HCT116 (cell line): Measurements from ENCODE around the gene PPP1R37. TPM values are rescaled to one million over a fixed set of nuclear protein-coding genes. Genes with fewer than 3 reads are reported as not detected.

ENCODE experiments used
- ATAC-seq: fragments of 200-7000 bp; cut with Tn5 transposase; 2 replicates; pipeline ENCODE4 v1.9.1; 2020; ENCODE audit warnings: mild to moderate bottlenecking, moderate library complexity
- BruUV-seq: library from RNA; stranded (reverse); fragments of 400-500 nt; replicated peaks from 2 replicates; lab custom pipeline; 2021; lab: Mats Ljungman, UMichigan
- CTCF ChIA-PET: fragments of 300-600 bp; sonication (Branson Sonifier 250); formaldehyde crosslinking; loops from one replicate; lab custom pipeline; 2021; ENCODE audit warnings: antibody characterized with exemption; lab: Charles Lee
- POLR2A ChIA-PET: fragments of 300-600, 350-600 bp; sonication (Branson Sonifier 250); formaldehyde crosslinking; loops from one replicate; lab custom pipeline; 2021; ENCODE audit warnings: antibody characterized with exemption; lab: Charles Lee
- RAD21 ChIA-PET, 2 experiments: fragments of 300-600 bp; sonication (Branson Sonifier 250); formaldehyde crosslinking; loops; one replicate each; lab custom pipeline; 2023; ENCODE audit warnings: low total read pairs in 2 of 2; ENCODE audit not compliant: uncharacterized antibody in 2 of 2, unreplicated experiment in 2 of 2, low non-redundant PET in 1 of 2; lab: Charles Lee
- DNase-seq: peaks from one replicate; pipeline ENCODE4 v3.0.0-alpha.2; 2010; ENCODE audit warnings: low read depth, low spot score
- H2AFZ ChIP-seq: fragments of 200-600 bp; shearing (Covaris generic), sonication (generic); 2 replicates; pipeline ENCODE4 v1.6.1; 2017; ENCODE audit warnings: low read depth, mixed run types, mixed read lengths, antibody characterized with exemption, low read length; ENCODE audit not compliant: poor library complexity, severe bottlenecking
- H3K27ac ChIP-seq: 2 replicates; pipeline ENCODE4 v1.5.1; 2012; ENCODE audit warnings: low read depth, low read length
- H3K27me3 ChIP-seq: fragments of 200-600 bp; sonication (generic); 2 replicates; pipeline ENCODE4 v1.6.1; 2016; ENCODE audit warnings: mixed run types, low read length, mixed read lengths; ENCODE audit not compliant: insufficient read depth
- H3K36me3 ChIP-seq, 2 experiments: fragments of 200-500 bp in 1 of 2; fragments of 200-600 bp in 1 of 2; sonication (Bioruptor generic) in 1 of 2; sonication (generic) in 1 of 2; 2 replicates each; pipeline versions ENCODE4 v1.5.1 to v1.6.1; 2014 to 2016; ENCODE audit warnings: low read length in 2 of 2, inconsistent platforms in 1 of 2, mixed read lengths in 1 of 2, mixed run types in 1 of 2; ENCODE audit not compliant: insufficient read depth in 2 of 2, control insufficient read depth in 1 of 2
- H3K4me1 ChIP-seq, 2 experiments: fragments of 200-600 bp in 1 of 2; sonication (generic) in 1 of 2; 2 replicates each; pipeline versions ENCODE4 v1.5.1 to v1.6.1; 2012 to 2017; ENCODE audit warnings: low read length in 2 of 2, inconsistent platforms in 1 of 2, mild to moderate bottlenecking in 1 of 2, mixed read lengths in 1 of 2, mixed run types in 1 of 2, moderate library complexity in 1 of 2; ENCODE audit not compliant: insufficient read depth in 2 of 2, control insufficient read depth in 1 of 2
- H3K4me2 ChIP-seq: fragments of 200-600 bp; sonication (generic); 2 replicates; pipeline ENCODE4 v1.6.1; 2017; ENCODE audit warnings: mixed run types, low read length, mixed read lengths
- H3K4me3 ChIP-seq, 2 experiments: fragments of 200-600 bp in 1 of 2; sonication (generic) in 1 of 2; replicated peaks in 1 of 2; 2 replicates each; pipeline ENCODE4 v1.5.1; 2011 to 2016; ENCODE audit warnings: low read length in 2 of 2, control low read depth in 1 of 2, low read depth in 1 of 2, mild to moderate bottlenecking in 1 of 2, mixed read lengths in 1 of 2, mixed run types in 1 of 2
- H3K79me2 ChIP-seq: fragments of 200-600 bp; sonication (generic); 2 replicates; pipeline ENCODE4 v1.6.1; 2017; ENCODE audit warnings: mild to moderate bottlenecking, mixed run types, low read length, moderate library complexity, mixed read lengths; ENCODE audit not compliant: insufficient read depth
- H3K9ac ChIP-seq: fragments of 200-600 bp; sonication (generic); 2 replicates; pipeline ENCODE4 v1.6.1; 2016; ENCODE audit warnings: low read length, mixed read lengths
- H3K9me2 ChIP-seq: fragments of 200-600 bp; sonication (generic), shearing (Covaris generic); 2 replicates; pipeline ENCODE4 v1.6.1; 2017; ENCODE audit warnings: mixed run types, mild to moderate bottlenecking, moderate library complexity; ENCODE audit not compliant: insufficient read depth
- H3K9me3 ChIP-seq, 2 experiments: fragments of 200-500 bp in 1 of 2; fragments of 200-600 bp in 1 of 2; sonication (Bioruptor generic) in 1 of 2; sonication (generic) in 1 of 2; 2 replicates each; pipeline ENCODE4 v1.6.1; 2014 to 2017; ENCODE audit warnings: low read length in 2 of 2, mixed read lengths in 2 of 2, inconsistent platforms in 1 of 2, low read depth in 1 of 2, mild to moderate bottlenecking in 1 of 2, mixed run types in 1 of 2, moderate library complexity in 1 of 2; ENCODE audit not compliant: control insufficient read depth in 1 of 2, insufficient read depth in 1 of 2
- H4K20me1 ChIP-seq: fragments of 200-600 bp; sonication (generic), shearing (Covaris generic); 2 replicates; pipeline ENCODE4 v1.6.1; 2017; ENCODE audit warnings: mixed run types, mild to moderate bottlenecking, moderate library complexity; ENCODE audit not compliant: insufficient read depth
- CBX3 ChIP-seq: IDR thresholded peaks from 2 replicates; pipeline ENCODE4 v1.6.1; 2012; ENCODE audit warnings: low read depth
- CTCF ChIP-seq, 3 experiments: fragments of 200-600 bp in 1 of 3; sonication (generic) in 1 of 3; IDR thresholded peaks in 2 of 3; conservative IDR thresholded peaks in 1 of 3; 2 replicates each; pipeline ENCODE4 v1.5.1; 2012 to 2017; ENCODE audit warnings: low read depth in 2 of 3, low read length in 2 of 3, antibody characterized with exemption in 1 of 3, borderline replicate concordance in 1 of 3, control low read depth in 1 of 3, mild to moderate bottlenecking in 1 of 3, mixed read lengths in 1 of 3, mixed run types in 1 of 3, moderate library complexity in 1 of 3; ENCODE audit not compliant: insufficient read depth in 1 of 3
- EGR1 ChIP-seq: IDR thresholded peaks from 2 replicates; pipeline ENCODE4 v1.6.1; 2012; ENCODE audit warnings: low read depth
- ELF1 ChIP-seq: IDR thresholded peaks from 2 replicates; pipeline ENCODE4 v1.6.1; 2012; ENCODE audit warnings: low read depth, borderline replicate concordance
- EZH2phosphoT487 ChIP-seq: fragments of 200-600 bp; IDR thresholded peaks from 2 replicates; pipeline ENCODE4 v1.6.1; 2018; ENCODE audit warnings: antibody characterized with exemption, borderline replicate concordance
- POLR2A ChIP-seq: IDR thresholded peaks from 2 replicates; pipeline ENCODE4 v1.7.0; 2011; ENCODE audit warnings: borderline replicate concordance; ENCODE audit not compliant: insufficient read depth, insufficient read length; ENCODE audit errors: extremely low read depth
- POLR2AphosphoS5 ChIP-seq: IDR thresholded peaks from 2 replicates; pipeline ENCODE4 v1.6.1; 2011; ENCODE audit warnings: mild to moderate bottlenecking, low read depth, low read length, moderate library complexity
- RAD21 ChIP-seq: IDR thresholded peaks from 2 replicates; pipeline ENCODE4 v1.6.1; 2012; ENCODE audit warnings: low read depth, mild to moderate bottlenecking
- SIN3A ChIP-seq: IDR thresholded peaks from 2 replicates; pipeline ENCODE4 v1.6.1; 2012; ENCODE audit warnings: low read depth
- SP1 ChIP-seq: IDR thresholded peaks from 2 replicates; pipeline ENCODE4 v1.6.1; 2012; ENCODE audit warnings: low read depth
- TCF7L2 ChIP-seq: IDR thresholded peaks from 2 replicates; pipeline ENCODE4 v1.7.0; 2011; ENCODE audit warnings: borderline replicate concordance, inconsistent platforms; ENCODE audit not compliant: insufficient read depth, insufficient read length; ENCODE audit errors: extremely low read depth
- ZNF274 ChIP-seq: fragments of 200-500 bp; sonication (Bioruptor generic); IDR thresholded peaks from 2 replicates; pipeline ENCODE4 v1.6.1; 2014; ENCODE audit warnings: mild to moderate bottlenecking, low read depth, low read length, inconsistent platforms
- intact Hi-C: fragments of 100-400 bp; cut with micrococcal nuclease; formaldehyde crosslinking; loops from 2 replicates; pipeline ENCODE4 v1.10.0; 2022
- total RNA-seq: library from RNA; stranded (reverse); gene quantifications from one replicate; pipeline ENCODE4 v1.2.1, GENCODE V29; 2021; ENCODE audit not compliant: unreplicated experiment
- TF ChIP-seq, protein P1 (sequence below): IDR thresholded peaks from 2 replicates; pipeline ENCODE4 v1.6.1; 2012
- TF ChIP-seq, protein P2 (sequence below): IDR thresholded peaks from 2 replicates; pipeline ENCODE4 v1.6.1; 2011; ENCODE audit warnings: mild to moderate bottlenecking, low read length, moderate library complexity; ENCODE audit not compliant: insufficient replicate concordance; ENCODE audit errors: extremely low read depth
- TF ChIP-seq, protein P3 (sequence below): IDR thresholded peaks from 2 replicates; pipeline ENCODE4 v1.6.1; 2012

Gene PPP1R37
- total RNA-seq, 1 experiment from 2014 or later, result 32.7 TPM

DNA sequence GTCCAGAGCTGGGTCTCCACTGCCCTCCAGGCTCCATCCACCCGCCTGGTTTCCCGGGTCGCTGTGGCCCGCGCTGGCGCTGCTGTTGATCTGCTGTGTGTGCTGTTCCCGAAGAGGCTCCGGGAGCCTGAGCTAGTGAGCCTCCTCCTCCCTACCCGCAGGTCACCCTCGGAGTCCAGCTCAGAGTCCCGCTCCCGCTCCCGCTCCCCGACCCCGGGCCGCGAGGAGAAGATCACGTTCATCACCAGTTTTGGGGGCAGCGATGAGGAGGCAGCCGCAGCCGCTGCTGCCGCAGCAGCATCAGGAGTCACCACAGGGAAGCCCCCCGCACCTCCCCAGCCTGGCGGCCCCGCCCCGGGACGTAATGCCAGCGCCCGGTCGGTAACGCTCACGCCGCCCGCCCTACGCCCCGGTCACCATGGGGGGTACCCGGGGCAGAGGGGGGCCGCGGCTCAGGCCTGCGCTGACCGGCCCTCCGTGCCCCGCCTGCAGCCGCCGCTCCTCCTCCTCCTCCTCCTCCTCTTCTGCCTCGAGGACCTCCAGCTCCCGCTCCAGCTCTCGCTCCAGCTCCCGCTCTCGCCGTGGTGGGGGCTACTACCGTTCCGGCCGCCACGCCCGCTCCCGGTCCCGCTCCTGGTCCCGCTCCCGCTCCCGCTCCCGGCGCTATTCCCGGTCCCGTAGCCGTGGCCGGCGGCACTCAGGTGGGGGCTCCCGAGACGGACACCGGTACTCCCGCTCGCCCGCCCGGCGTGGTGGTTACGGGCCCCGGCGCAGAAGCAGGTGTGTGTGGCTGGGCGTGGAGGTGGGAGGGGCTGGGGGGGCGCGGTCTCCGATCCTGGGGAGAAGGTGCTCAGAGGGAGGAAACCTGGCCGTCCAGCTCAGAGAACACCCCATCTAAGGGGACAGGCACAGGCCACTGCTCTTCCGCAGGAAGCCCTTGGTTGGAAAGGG lies 28.9 kb upstream of the PPP1R37 start:
- H3K36me3 ChIP-seq, result peaks cover 40 to 43% of the 10 kb centered on the region in 2 experiments; a peak in 3 of 4 replicates
- no peaks in the 10 kb centered on the region for H3K27me3 ChIP-seq
- H3K4me1 ChIP-seq, result peaks cover 0 to under 1% of the 10 kb centered on the region in 2 experiments; a peak in 1 of 4 replicates
- H3K4me3 ChIP-seq, result no peak overlapping the region
- H3K79me2 ChIP-seq, result peaks cover 17% of the 10 kb centered on the region; the same call in 1 of the 2 replicates
- CTCF ChIA-PET, result no interaction called here
- no TSS peak for BruUV-seq
- no peak overlapping the region for H3K27ac ChIP-seq
- H3K9me2 ChIP-seq, result no peaks in the 10 kb centered on the region
- ATAC-seq, result no peak
- H2AFZ ChIP-seq, result no peak overlapping the region
- TF ChIP-seq POLR2A (no peak), RAD21 (no peak), SIN3A (no peak), CTCF (IDR thresholded peaks at IDR 0.05 in 2 of 3, conservative IDR thresholded peaks at IDR 0.05 in 1 of 3; ENCODE audit: borderline replicate concordance in 1 of 3, insufficient read depth in 1 of 3, low read depth in 2 of 3, low read length in 2 of 3) (no peak), EGR1 (no peak), CBX3 (no peak), ZNF274 (no peak), ELF1 (no peak), POLR2AphosphoS5 (no peak), EZH2phosphoT487 (no peak), SP1 (no peak), TCF7L2 (no peak)
- TF ChIP-seq, protein P1, sequence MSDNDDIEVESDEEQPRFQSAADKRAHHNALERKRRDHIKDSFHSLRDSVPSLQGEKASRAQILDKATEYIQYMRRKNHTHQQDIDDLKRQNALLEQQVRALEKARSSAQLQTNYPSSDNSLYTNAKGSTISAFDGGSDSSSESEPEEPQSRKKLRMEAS, result no peak
- TF ChIP-seq, protein P2, sequence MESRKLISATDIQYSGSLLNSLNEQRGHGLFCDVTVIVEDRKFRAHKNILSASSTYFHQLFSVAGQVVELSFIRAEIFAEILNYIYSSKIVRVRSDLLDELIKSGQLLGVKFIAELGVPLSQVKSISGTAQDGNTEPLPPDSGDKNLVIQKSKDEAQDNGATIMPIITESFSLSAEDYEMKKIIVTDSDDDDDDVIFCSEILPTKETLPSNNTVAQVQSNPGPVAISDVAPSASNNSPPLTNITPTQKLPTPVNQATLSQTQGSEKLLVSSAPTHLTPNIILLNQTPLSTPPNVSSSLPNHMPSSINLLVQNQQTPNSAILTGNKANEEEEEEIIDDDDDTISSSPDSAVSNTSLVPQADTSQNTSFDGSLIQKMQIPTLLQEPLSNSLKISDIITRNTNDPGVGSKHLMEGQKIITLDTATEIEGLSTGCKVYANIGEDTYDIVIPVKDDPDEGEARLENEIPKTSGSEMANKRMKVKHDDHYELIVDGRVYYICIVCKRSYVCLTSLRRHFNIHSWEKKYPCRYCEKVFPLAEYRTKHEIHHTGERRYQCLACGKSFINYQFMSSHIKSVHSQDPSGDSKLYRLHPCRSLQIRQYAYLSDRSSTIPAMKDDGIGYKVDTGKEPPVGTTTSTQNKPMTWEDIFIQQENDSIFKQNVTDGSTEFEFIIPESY, result no peak
- TF ChIP-seq, protein P3, sequence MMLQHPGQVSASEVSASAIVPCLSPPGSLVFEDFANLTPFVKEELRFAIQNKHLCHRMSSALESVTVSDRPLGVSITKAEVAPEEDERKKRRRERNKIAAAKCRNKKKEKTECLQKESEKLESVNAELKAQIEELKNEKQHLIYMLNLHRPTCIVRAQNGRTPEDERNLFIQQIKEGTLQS, result no peak
- TF ChIP-seq, all 23 proteins: peak for 0
- Histone ChIP-seq H3K9ac (no peak overlapping the region), H4K20me1 (no peaks in the 10 kb centered on the region), H3K9me3 (no peaks in the 10 kb centered on the region), H3K4me2 (no peak overlapping the region)
- DNase-seq, result no peak
- intact Hi-C loops, result no loop called here
- RAD21 ChIA-PET, result interaction anchor here in 1 of 2 experiments (0.6 kb wide), 1 partner anchor 314 kb away, joined by 3 read pairs; no protein-coding TSS in a partner anchor
- POLR2A ChIA-PET, result interaction anchor here (0.7 kb wide), 1 partner anchor 10 kb away, joined by 3 read pairs; no protein-coding TSS in a partner anchor
